Gastrocnemius medialis (tissue), 4 donors: ENCODE results near the gene CACNA1D.

ENCODE experiments used
- CTCF ChIP-seq, 5 experiments: fragments of 450-650 bp in 3 of 5; fragments of 200-600 bp in 2 of 5; sonication (generic) in 2 of 5; IDR thresholded peaks in 4 of 5; conservative IDR thresholded peaks in 1 of 5; 1 replicate in 4 of 5; 2 replicates in 1 of 5; pipeline ENCODE4 v1.5.1; 2016 to 2019; ENCODE audit warnings: antibody characterized with exemption in 5 of 5, mild to moderate bottlenecking in 3 of 5, moderate library complexity in 3 of 5
- POLR2A ChIP-seq, 2 donors: fragments of 450-650 bp; IDR thresholded peaks; one replicate each; pipeline ENCODE4 v1.6.1; 2017; ENCODE audit warnings: antibody characterized with exemption in 2 of 2, mild to moderate bottlenecking in 2 of 2, moderate library complexity in 2 of 2

GRCh38 chr3:53802256-53802880, 308.0 kb downstream of the CACNA1D start:
- no peak for TF ChIP-seq POLR2A (IDR thresholded peaks at IDR 0.05)
- no peak for TF ChIP-seq CTCF (IDR thresholded peaks at IDR 0.05 in 4 of 5, conservative IDR thresholded peaks at IDR 0.05 in 1 of 5)
